HEK293 (cell line): ENCODE measurements around the gene PDZD4.
A peak's percentile ranks its signal among the peaks of the same experiment; 100 is the strongest.

Experiments
- HOXC10 ChIP-seq: sonication (generic); formaldehyde crosslinking; IDR thresholded peaks from 2 replicates; pipeline ENCODE4 v1.8.1; 2023; ENCODE audit warnings: mild to moderate bottlenecking, missing genetic modification reagents
- PRDM1 ChIP-seq: fragments of 450-650 bp; formaldehyde crosslinking; IDR thresholded peaks from 2 replicates; pipeline ENCODE4; 2016; ENCODE audit warnings: missing biosample characterization, missing genetic modification characterization
- RBAK ChIP-seq: fragments of 450-650 bp; formaldehyde crosslinking; IDR thresholded peaks from 2 replicates; pipeline ENCODE4 v1.5.1; 2016; ENCODE audit warnings: missing biosample characterization, missing genetic modification characterization
- REST ChIP-seq: fragments of 450-650 bp; formaldehyde crosslinking; IDR thresholded peaks from 2 replicates; pipeline ENCODE4 v1.5.1; 2016; ENCODE audit warnings: missing biosample characterization, missing genetic modification characterization
- SP7 ChIP-seq: fragments of 450-650 bp; formaldehyde crosslinking; IDR thresholded peaks from 2 replicates; pipeline ENCODE4 v1.5.1; 2016; ENCODE audit warnings: missing biosample characterization, missing genetic modification characterization
- YY2 ChIP-seq: fragments of 450-650 bp; formaldehyde crosslinking; IDR thresholded peaks from 2 replicates; pipeline ENCODE4 v1.5.1; 2016; ENCODE audit warnings: missing biosample characterization, missing genetic modification characterization
- ZFP37 ChIP-seq: fragments of 450-650 bp; formaldehyde crosslinking; IDR thresholded peaks from 2 replicates; pipeline ENCODE4 v1.5.1; 2016; ENCODE audit warnings: missing biosample characterization, missing genetic modification characterization
- ZNF114 ChIP-seq: fragments of 450-650 bp; formaldehyde crosslinking; IDR thresholded peaks from 2 replicates; pipeline ENCODE4 v1.5.0; 2017; ENCODE audit warnings: missing biosample characterization, missing genetic modification characterization
- ZNF140 ChIP-seq: fragments of 450-650 bp; formaldehyde crosslinking; IDR thresholded peaks from 2 replicates; pipeline ENCODE4 v1.5.1; 2016; ENCODE audit warnings: missing biosample characterization, missing genetic modification characterization
- ZNF16 ChIP-seq: fragments of 450-650 bp; formaldehyde crosslinking; IDR thresholded peaks from 2 replicates; pipeline ENCODE4 v1.5.1; 2016; ENCODE audit warnings: low read depth, missing biosample characterization, missing genetic modification characterization
- ZNF174 ChIP-seq: fragments of 450-650 bp; formaldehyde crosslinking; IDR thresholded peaks from 2 replicates; pipeline ENCODE4 v1.5.0; 2017; ENCODE audit warnings: missing biosample characterization, mild to moderate bottlenecking, missing genetic modification characterization
- ZNF184 ChIP-seq: fragments of 450-650 bp; IDR thresholded peaks from 2 replicates; pipeline ENCODE4 v1.5.1; 2018; ENCODE audit warnings: missing biosample characterization, mild to moderate bottlenecking, missing genetic modification characterization
- ZNF24 ChIP-seq: fragments of 450-650 bp; formaldehyde crosslinking; IDR thresholded peaks from 2 replicates; pipeline ENCODE4 v1.5.1; 2016; ENCODE audit warnings: missing biosample characterization, missing genetic modification characterization
- ZNF335 ChIP-seq: fragments of 450-650 bp; formaldehyde crosslinking; conservative IDR thresholded peaks from 2 replicates; pipeline ENCODE4 v1.5.1; 2016; ENCODE audit warnings: missing biosample characterization, missing genetic modification characterization
- ZNF426 ChIP-seq: fragments of 450-650 bp; formaldehyde crosslinking; IDR thresholded peaks from 2 replicates; pipeline ENCODE4 v1.5.1; 2017; ENCODE audit warnings: missing biosample characterization, missing genetic modification characterization, mild to moderate bottlenecking, inconsistent platforms, moderate library complexity
- ZNF514 ChIP-seq: fragments of 450-650 bp; formaldehyde crosslinking; IDR thresholded peaks from 2 replicates; pipeline ENCODE4 v1.5.1; 2016; ENCODE audit warnings: missing biosample characterization, missing genetic modification characterization
- ZNF580 ChIP-seq: fragments of 450-650 bp; formaldehyde crosslinking; IDR thresholded peaks from 2 replicates; pipeline ENCODE4 v1.5.1; 2016; ENCODE audit warnings: missing biosample characterization, missing genetic modification characterization
- ZNF660 ChIP-seq: fragments of 450-650 bp; IDR thresholded peaks from 2 replicates; pipeline ENCODE4 v1.5.1; 2018; ENCODE audit warnings: missing biosample characterization, mild to moderate bottlenecking, missing genetic modification characterization
- ZNF747 ChIP-seq: fragments of 450-650 bp; formaldehyde crosslinking; IDR thresholded peaks from 2 replicates; pipeline ENCODE4 v1.5.1; 2016; ENCODE audit warnings: missing biosample characterization, missing genetic modification characterization
- ZNF768 ChIP-seq: fragments of 450-650 bp; formaldehyde crosslinking; IDR thresholded peaks from 2 replicates; pipeline ENCODE4 v1.5.1; 2018; ENCODE audit warnings: missing biosample characterization, mild to moderate bottlenecking, missing genetic modification characterization
- ZNF777 ChIP-seq: fragments of 450-650 bp; formaldehyde crosslinking; IDR thresholded peaks from 2 replicates; pipeline ENCODE4 v1.5.1; 2017; ENCODE audit warnings: missing biosample characterization, missing genetic modification characterization, borderline replicate concordance
- ZSCAN16 ChIP-seq: fragments of 450-650 bp; formaldehyde crosslinking; IDR thresholded peaks from 2 replicates; pipeline ENCODE4 v1.5.1; 2016; ENCODE audit warnings: missing biosample characterization, missing genetic modification characterization
- TF ChIP-seq, protein P1 (sequence below): sonication (generic); formaldehyde crosslinking; IDR thresholded peaks from 2 replicates; pipeline ENCODE4 v1.8.1; 2022; ENCODE audit warnings: mild to moderate bottlenecking, moderate library complexity, missing genetic modification reagents
- TF ChIP-seq, protein P2 (sequence below): fragments of 450-650 bp; formaldehyde crosslinking; IDR thresholded peaks from 2 replicates; pipeline ENCODE4 v1.5.1; 2016; ENCODE audit warnings: missing biosample characterization, missing genetic modification characterization, borderline replicate concordance
- TF ChIP-seq, protein P3 (sequence below): fragments of 450-650 bp; formaldehyde crosslinking; IDR thresholded peaks from 2 replicates; pipeline ENCODE4 v1.5.1; 2016; ENCODE audit warnings: missing biosample characterization, missing genetic modification characterization
- TF ChIP-seq, protein P4 (sequence below): fragments of 450-650 bp; formaldehyde crosslinking; IDR thresholded peaks from 2 replicates; pipeline ENCODE4 v1.5.1; 2016; ENCODE audit warnings: missing biosample characterization, missing genetic modification characterization

Gene PDZD4

GRCh38 chrX:153875391-153876111 is 45.2 kb upstream of the PDZD4 start (continued):
- peak; percentile 100 for TF ChIP-seq REST (tag by site-specific recombination)
- TF ChIP-seq, protein P1, sequence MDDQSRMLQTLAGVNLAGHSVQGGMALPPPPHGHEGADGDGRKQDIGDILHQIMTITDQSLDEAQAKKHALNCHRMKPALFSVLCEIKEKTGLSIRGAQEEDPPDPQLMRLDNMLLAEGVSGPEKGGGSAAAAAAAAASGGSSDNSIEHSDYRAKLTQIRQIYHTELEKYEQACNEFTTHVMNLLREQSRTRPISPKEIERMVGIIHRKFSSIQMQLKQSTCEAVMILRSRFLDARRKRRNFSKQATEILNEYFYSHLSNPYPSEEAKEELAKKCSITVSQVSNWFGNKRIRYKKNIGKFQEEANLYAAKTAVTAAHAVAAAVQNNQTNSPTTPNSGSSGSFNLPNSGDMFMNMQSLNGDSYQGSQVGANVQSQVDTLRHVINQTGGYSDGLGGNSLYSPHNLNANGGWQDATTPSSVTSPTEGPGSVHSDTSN: peak; percentile 100
- no peak for TF ChIP-seq ZSCAN16 (tag by site-specific recombination)
- no peak for TF ChIP-seq ZNF174 (tag by site-specific recombination)
- no peak for TF ChIP-seq ZNF335 (tag by site-specific recombination)
- TF ChIP-seq SP7 (tag by site-specific recombination): 0 out of 2 replicates have a peak, but pooled peaks have one; percentile 44
- no peak for TF ChIP-seq ZNF768 (tag by site-specific recombination)
- TF ChIP-seq ZNF747 (tag by site-specific recombination): no peak
- TF ChIP-seq ZNF16: no peak
- no peak for TF ChIP-seq RBAK
- TF ChIP-seq, protein P2, sequence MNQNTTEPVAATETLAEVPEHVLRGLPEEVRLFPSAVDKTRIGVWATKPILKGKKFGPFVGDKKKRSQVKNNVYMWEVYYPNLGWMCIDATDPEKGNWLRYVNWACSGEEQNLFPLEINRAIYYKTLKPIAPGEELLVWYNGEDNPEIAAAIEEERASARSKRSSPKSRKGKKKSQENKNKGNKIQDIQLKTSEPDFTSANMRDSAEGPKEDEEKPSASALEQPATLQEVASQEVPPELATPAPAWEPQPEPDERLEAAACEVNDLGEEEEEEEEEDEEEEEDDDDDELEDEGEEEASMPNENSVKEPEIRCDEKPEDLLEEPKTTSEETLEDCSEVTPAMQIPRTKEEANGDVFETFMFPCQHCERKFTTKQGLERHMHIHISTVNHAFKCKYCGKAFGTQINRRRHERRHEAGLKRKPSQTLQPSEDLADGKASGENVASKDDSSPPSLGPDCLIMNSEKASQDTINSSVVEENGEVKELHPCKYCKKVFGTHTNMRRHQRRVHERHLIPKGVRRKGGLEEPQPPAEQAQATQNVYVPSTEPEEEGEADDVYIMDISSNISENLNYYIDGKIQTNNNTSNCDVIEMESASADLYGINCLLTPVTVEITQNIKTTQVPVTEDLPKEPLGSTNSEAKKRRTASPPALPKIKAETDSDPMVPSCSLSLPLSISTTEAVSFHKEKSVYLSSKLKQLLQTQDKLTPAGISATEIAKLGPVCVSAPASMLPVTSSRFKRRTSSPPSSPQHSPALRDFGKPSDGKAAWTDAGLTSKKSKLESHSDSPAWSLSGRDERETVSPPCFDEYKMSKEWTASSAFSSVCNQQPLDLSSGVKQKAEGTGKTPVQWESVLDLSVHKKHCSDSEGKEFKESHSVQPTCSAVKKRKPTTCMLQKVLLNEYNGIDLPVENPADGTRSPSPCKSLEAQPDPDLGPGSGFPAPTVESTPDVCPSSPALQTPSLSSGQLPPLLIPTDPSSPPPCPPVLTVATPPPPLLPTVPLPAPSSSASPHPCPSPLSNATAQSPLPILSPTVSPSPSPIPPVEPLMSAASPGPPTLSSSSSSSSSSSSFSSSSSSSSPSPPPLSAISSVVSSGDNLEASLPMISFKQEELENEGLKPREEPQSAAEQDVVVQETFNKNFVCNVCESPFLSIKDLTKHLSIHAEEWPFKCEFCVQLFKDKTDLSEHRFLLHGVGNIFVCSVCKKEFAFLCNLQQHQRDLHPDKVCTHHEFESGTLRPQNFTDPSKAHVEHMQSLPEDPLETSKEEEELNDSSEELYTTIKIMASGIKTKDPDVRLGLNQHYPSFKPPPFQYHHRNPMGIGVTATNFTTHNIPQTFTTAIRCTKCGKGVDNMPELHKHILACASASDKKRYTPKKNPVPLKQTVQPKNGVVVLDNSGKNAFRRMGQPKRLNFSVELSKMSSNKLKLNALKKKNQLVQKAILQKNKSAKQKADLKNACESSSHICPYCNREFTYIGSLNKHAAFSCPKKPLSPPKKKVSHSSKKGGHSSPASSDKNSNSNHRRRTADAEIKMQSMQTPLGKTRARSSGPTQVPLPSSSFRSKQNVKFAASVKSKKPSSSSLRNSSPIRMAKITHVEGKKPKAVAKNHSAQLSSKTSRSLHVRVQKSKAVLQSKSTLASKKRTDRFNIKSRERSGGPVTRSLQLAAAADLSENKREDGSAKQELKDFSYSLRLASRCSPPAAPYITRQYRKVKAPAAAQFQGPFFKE: no peak
- TF ChIP-seq ZFP37 (tag by site-specific recombination): peak; percentile 64
- TF ChIP-seq, protein P3, sequence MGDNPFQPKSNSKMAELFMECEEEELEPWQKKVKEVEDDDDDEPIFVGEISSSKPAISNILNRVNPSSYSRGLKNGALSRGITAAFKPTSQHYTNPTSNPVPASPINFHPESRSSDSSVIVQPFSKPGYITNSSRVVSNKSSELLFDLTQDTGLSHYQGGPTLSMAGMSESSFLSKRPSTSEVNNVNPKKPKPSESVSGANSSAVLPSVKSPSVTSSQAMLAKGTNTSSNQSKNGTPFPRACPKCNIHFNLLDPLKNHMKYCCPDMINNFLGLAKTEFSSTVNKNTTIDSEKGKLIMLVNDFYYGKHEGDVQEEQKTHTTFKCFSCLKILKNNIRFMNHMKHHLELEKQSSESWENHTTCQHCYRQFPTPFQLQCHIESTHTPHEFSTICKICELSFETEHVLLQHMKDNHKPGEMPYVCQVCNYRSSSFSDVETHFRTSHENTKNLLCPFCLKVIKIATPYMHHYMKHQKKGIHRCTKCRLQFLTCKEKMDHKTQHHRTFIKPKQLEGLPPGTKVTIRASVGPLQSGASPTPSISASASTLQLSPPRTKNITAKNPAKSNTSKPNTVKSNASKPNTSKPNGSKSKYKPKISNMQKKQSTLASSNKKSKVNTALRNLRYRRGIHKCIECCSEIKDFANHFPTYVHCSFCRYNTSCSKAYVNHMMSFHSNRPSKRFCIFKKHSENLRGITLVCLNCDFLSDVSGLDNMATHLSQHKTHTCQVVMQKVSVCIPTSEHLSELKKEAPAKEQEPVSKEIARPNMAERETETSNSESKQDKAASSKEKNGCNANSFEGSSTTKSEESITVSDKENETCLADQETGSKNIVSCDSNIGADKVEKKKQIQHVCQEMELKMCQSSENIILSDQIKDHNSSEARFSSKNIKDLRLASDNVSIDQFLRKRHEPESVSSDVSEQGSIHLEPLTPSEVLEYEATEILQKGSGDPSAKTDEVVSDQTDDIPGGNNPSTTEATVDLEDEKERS (tag by site-specific recombination): no peak
- TF ChIP-seq ZNF24 (tag by site-specific recombination): no peak
- TF ChIP-seq ZNF426 (tag by site-specific recombination): no peak
- TF ChIP-seq ZNF777 (tag by site-specific recombination): no peak
- TF ChIP-seq ZNF140: no peak
- TF ChIP-seq ZNF184 (tag by site-specific recombination): no peak
- no peak for TF ChIP-seq ZNF660 (tag by site-specific recombination)
- TF ChIP-seq, protein P4, sequence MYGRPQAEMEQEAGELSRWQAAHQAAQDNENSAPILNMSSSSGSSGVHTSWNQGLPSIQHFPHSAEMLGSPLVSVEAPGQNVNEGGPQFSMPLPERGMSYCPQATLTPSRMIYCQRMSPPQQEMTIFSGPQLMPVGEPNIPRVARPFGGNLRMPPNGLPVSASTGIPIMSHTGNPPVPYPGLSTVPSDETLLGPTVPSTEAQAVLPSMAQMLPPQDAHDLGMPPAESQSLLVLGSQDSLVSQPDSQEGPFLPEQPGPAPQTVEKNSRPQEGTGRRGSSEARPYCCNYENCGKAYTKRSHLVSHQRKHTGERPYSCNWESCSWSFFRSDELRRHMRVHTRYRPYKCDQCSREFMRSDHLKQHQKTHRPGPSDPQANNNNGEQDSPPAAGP (tag by site-specific recombination): peak; percentile 74; the same call in 1 of the 2 replicates
- no peak for TF ChIP-seq PRDM1 (tag by site-specific recombination)
- TF ChIP-seq HOXC10 (CRISPR knock-in tag): peak; percentile 99
- TF ChIP-seq ZNF114 (tag by site-specific recombination): no peak
- no peak for TF ChIP-seq YY2 (tag by site-specific recombination)
- TF ChIP-seq ZNF514: no peak
- no peak for TF ChIP-seq ZNF580 (tag by site-specific recombination)
